ENCODE data around the gene ZNF619. TPM values are rescaled to one million over a fixed set of nuclear protein-coding genes. Genes with fewer than 3 reads are reported as not detected.

The ZNF619 gene
- total and polyA plus RNA-seq, 2 of the 13 experiments (the other 11 are each of a cell fraction or from before 2014, with no cell fraction given) = 0.83 to 5.2 TPM

DNA sequence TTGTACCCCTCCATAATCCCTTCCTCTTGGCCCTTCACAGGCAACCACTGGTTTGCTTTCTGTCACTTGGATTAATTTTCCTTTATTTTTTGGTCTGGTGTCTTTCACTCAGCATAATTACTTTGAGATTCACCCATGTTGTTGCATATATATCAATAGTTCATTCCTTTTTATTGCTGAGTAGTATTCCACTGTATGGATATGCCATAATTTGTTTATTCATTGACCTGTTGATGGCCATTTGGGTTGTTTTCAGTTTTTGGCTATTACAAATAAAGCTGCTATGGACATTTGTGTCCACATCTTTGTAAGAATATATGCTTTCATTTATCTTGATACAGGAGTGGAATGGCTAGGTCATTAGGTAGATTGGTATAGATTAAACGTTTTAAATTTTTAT is 41.9 kb downstream of the ZNF619 start (continued):
- TF ChIP-seq RBFOX2 (IDR thresholded peaks at IDR 0.05; ENCODE audit: low read depth, low read length) (no peak), ZNF30 (CRISPR knock-in tag; IDR thresholded peaks at IDR 0.05) (no peak), ZFP36L1 (CRISPR knock-in tag; IDR thresholded peaks at IDR 0.05) (no peak)

DNA sequence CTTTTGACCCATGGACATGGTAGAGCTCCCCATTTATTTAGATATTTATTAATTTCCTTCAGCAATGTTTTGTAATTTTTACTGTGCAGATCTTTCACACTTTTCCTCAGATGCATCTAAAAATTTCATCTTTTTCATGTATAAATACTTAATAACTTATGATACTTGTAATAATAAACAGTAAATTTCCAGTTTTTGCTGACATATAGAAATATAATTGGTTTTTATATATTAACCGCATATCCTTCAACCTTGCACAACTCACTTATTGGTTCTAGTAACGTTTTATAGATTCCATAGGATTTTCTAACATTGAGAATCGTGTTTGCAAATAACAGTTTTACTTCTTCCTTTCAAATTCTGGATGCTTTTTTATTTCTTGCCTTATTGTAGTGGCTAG is 44.3 kb downstream of the ZNF619 start:
- no peaks in the 10 kb centered on the region for H3K9me3 ChIP-seq (ENCODE audit: low read length)
- no peak overlapping the region for H3K9ac ChIP-seq (ENCODE audit: insufficient read depth, low read depth, low read length)
- CTCF ChIA-PET (ENCODE audit: low intra/inter-chr PET ratio, low total read pairs) = no interaction called here
- 77% methylated on average over 3 of the region's 3 CpGs for WGBS (ENCODE audit: low lambda C conversion rate)
- peaks cover 16% of the 10 kb centered on the region for H3K4me1 ChIP-seq (ENCODE audit: insufficient read depth, low read length)
- intact Hi-C loops (cut with micrococcal nuclease; ENCODE audit: unreplicated experiment) = no loop called here
- H4K20me1 ChIP-seq (ENCODE audit: insufficient read depth, low read length) = no peaks in the 10 kb centered on the region
- FAIRE-seq (no peak), DNase-seq (ENCODE audit: low spot score) (no peak), ATAC-seq (no peak)
- TF ChIP-seq JARID2 (CRISPR knock-in tag; IDR thresholded peaks at IDR 0.05; ENCODE audit: insufficient replicate concordance) (no peak), MAFK (conservative IDR thresholded peaks at IDR 0.05 in 1 of 2, IDR thresholded peaks at IDR 0.05 in 1 of 2; ENCODE audit: low read length in 2 of 2) (peak in 1 of 2 experiments; percentile 79; a peak in 2 of 4 replicates), ZNF337 (CRISPR knock-in tag; IDR thresholded peaks at IDR 0.05; ENCODE audit: borderline replicate concordance, low read depth) (no peak), KLF11 (CRISPR knock-in tag; IDR thresholded peaks at IDR 0.05) (no peak), MAFF (IDR thresholded peaks at IDR 0.05; ENCODE audit: low read depth, low read length) (peak; percentile 54; the same call in 1 of the 2 replicates)
- TF ChIP-seq, protein P1, sequence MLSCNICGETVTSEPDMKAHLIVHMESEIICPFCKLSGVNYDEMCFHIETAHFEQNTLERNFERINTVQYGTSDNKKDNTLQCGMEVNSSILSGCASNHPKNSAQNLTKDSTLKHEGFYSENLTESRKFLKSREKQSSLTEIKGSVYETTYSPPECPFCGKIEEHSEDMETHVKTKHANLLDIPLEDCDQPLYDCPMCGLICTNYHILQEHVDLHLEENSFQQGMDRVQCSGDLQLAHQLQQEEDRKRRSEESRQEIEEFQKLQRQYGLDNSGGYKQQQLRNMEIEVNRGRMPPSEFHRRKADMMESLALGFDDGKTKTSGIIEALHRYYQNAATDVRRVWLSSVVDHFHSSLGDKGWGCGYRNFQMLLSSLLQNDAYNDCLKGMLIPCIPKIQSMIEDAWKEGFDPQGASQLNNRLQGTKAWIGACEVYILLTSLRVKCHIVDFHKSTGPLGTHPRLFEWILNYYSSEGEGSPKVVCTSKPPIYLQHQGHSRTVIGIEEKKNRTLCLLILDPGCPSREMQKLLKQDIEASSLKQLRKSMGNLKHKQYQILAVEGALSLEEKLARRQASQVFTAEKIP (CRISPR knock-in tag; IDR thresholded peaks at IDR 0.05; ENCODE audit: borderline replicate concordance) = no peak
- TF ChIP-seq, protein P2, sequence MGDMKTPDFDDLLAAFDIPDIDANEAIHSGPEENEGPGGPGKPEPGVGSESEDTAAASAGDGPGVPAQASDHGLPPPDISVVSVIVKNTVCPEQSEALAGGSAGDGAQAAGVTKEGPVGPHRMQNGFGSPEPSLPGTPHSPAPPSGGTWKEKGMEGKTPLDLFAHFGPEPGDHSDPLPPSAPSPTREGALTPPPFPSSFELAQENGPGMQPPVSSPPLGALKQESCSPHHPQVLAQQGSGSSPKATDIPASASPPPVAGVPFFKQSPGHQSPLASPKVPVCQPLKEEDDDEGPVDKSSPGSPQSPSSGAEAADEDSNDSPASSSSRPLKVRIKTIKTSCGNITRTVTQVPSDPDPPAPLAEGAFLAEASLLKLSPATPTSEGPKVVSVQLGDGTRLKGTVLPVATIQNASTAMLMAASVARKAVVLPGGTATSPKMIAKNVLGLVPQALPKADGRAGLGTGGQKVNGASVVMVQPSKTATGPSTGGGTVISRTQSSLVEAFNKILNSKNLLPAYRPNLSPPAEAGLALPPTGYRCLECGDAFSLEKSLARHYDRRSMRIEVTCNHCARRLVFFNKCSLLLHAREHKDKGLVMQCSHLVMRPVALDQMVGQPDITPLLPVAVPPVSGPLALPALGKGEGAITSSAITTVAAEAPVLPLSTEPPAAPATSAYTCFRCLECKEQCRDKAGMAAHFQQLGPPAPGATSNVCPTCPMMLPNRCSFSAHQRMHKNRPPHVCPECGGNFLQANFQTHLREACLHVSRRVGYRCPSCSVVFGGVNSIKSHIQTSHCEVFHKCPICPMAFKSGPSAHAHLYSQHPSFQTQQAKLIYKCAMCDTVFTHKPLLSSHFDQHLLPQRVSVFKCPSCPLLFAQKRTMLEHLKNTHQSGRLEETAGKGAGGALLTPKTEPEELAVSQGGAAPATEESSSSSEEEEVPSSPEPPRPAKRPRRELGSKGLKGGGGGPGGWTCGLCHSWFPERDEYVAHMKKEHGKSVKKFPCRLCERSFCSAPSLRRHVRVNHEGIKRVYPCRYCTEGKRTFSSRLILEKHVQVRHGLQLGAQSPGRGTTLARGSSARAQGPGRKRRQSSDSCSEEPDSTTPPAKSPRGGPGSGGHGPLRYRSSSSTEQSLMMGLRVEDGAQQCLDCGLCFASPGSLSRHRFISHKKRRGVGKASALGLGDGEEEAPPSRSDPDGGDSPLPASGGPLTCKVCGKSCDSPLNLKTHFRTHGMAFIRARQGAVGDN (CRISPR knock-in tag; IDR thresholded peaks at IDR 0.05) = no peak
- H3K4me2 ChIP-seq (ENCODE audit: low read depth, low read length) = no peak overlapping the region
- in situ Hi-C loops (cut with HindIII; ENCODE audit: extremely low pct_ligation_motif_present, low pct_unique_long_range_greater_than_20kb) = no loop called here
- H3K27me3 ChIP-seq (ENCODE audit: control insufficient read depth in 1 of 2, insufficient read depth in 2 of 2, low read length in 2 of 2) = no peaks in the 10 kb centered on the region; a peak in 1 of 5 replicates
- no peak overlapping the region for H2AFZ ChIP-seq (ENCODE audit: low read length)
- POLR2A ChIA-PET = no interaction called here
- peaks cover 3 to 4% of the 10 kb centered on the region in 2 experiments for H3K36me3 ChIP-seq (replicated peaks in 1 of 2; ENCODE audit: control insufficient read depth in 1 of 2, insufficient read depth in 2 of 2, low read length in 2 of 2)
- H3K4me3 ChIP-seq (replicated peaks in 1 of 3; ENCODE audit: insufficient read depth in 1 of 3, low read depth in 2 of 3, low read length in 3 of 3) = no peak overlapping the region
- no peak overlapping the region for H3K27ac ChIP-seq (ENCODE audit: extremely low read length, insufficient read depth, low read length)
- no TSS peak for BruUV-seq (replicated peaks)
- peaks cover 15% of the 10 kb centered on the region for H3K79me2 ChIP-seq (ENCODE audit: insufficient read depth, low read length)

All from HepG2 (cell line).